NCI-H2171 (cell line): Measurements from ENCODE around the gene MRPL39.
"Not testable (repeated sequence)": the region's sequence is repeated elsewhere in the genome, so short reads cannot be mapped to it uniquely, and the experiment has no call there.

Experiments
- DNase-seq: peaks from one replicate; lab custom pipeline; 2025; lab: John Stamatoyannopoulos, UW

The MRPL39 gene

DNA sequence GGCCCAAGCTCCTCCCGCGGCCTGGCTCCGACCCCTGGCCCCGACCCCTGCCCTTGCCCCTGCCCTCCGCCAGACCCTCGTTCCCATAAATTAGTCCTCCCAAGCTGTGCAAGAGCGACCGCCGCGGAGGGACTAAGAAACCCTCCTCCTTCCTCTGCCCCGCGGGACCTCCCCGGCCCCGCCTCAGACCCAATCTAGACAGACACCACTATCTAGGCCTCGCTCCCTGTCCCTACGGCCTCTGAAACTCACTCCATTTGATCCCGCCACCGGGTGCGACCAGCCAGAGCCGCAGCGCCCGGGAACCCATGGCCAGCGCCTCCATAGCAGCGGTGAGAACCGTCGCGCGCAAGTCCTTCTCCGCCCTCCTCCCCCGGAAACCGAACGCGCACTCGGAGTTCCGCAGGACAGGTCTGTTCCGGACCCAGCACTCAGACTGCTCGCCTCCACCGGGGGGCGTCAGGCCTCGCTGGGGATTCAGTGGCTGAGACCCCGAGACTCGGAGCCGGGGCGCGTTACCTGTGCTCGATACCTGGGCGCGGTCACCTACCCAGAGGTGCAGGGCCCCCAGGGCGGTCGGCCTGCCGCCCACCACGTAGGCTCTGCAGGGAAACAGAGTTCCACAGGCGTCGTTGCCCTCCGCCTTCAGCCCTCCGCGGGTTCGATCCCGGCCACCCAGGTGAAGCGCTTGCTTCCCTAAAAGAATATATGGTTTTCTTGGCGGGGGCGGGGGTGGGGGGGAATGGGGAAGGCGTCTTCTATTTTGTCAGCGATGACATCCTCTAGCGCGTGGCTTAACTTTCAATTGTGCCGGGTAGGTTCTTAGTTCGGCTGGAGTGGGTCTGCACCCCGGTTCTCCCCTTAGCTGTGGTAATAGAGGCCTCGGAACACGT lies at the start of gene MRPL39:
TSS of gene MRPL39 (minus strand) at position 331 of the 893 bp plus-strand sequence. CDS start at position 325, 6 bp downstream.
- peak; percentile 82 for DNase-seq

DNA sequence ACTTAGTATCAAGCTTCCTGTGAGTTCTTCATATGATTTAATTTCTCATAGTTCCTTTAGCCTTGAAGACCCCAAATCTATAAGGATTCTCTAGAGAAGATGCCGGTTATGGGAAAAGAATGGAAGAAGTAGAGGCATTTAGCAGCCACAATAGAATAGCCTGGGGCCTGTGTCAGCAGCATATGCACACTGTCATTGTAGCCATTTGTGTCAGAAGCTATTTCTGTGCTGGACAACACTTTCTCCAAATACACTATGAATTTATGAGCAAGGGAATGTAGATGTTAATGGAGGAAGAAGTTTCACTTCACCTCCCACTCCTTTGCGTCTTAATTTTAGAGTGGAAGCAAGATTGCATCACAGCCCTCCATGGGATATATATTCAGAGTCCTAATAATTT lies 49.1 kb upstream of the MRPL39 start:
- no peak for DNase-seq

DNA sequence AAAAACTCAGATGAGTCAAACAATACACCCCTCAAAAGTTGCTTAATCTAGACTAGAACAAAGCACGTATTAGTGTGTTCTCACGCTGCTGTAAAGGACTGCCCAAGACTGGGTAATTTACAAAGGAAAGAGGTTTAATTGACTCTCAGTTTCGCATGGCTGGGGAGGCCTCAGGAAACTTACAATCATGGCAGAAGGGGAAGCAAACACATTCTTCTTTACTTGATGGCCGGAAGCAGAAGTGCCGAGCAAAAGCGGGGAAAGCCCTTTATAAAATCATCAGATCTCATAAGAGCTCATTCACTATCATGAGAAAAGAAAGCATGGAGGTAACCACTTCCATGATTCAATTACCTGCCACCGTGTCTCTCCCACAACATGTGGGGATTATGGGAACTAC lies 41.9 kb upstream of the MRPL39 start:
- DNase-seq = no peak

DNA sequence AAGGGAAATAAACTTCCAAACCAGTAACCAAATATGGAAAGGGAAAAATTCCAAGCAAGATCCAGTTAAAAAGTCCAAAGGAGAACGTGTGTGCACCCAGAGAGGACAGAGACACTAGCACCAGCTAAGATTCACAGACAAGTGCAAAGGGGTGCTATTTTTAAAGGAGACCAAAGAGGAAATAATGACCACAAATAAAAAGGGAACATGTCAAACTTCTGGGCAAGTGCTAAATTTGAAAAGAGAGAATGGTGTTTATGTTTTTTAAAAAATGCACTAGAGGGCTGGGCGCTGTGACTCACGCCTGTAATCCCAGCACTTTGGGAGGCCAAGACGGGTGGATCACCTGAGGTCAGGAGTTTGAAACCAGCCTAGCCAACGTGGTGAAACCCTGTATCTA lies 40.4 kb upstream of the MRPL39 start:
- DNase-seq = no peak

DNA sequence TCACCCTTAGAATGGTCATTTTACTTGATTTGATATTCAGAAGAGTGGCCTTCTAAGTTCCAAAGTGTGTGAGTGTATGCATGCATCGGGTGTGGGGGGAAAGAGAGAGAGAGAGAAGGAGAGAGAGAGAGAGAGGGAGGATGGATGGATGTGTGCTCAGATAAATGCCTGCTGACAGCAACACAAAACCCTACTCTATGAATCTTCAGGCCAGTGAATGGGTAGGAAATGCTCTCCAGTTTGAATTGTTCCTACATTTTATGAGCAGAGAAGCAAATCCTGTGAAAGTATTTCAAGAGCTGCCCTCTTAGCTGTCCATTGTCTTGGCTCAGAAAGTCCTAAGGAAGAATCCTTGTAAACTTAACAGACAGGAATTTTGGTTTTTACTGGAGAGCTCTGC lies 39.2 kb upstream of the MRPL39 start:
- DNase-seq = no peak

DNA sequence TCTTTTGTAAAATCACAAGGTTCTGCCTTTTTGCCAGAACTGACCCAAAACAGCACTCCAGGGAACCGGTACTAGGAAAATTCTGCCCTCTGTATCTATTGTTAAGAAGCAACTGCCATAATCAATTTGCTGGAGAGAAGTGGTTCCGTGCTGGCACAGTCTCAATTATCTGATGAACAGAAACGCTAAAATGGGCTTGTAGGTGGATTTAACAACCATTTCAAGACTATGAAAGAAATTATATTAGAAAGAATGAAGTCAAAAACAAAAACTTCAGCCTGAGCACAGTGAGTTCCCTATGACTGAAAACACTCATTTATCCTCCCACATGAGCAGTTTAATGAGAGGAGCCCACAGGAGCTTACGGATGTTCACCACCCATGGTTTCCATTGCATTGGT lies 36.2 kb upstream of the MRPL39 start:
- DNase-seq = no peak

DNA sequence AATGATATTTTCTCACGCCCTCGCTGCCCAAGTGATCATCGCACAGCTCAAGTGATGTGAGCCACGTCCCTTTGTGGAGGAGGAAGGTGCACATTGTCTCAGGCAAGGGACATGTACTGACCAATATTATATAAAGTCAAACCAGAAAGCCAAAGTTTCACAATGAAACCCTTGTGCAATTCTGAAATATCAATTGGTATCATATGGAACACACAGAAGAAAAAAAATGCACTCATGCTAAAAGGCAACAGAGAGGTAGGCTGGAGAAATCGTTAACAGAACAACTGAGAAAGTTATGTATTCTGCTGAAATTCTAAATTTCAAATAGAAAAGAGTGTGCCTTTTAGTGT lies 33.6 kb upstream of the MRPL39 start:
- DNase-seq = no peak

DNA sequence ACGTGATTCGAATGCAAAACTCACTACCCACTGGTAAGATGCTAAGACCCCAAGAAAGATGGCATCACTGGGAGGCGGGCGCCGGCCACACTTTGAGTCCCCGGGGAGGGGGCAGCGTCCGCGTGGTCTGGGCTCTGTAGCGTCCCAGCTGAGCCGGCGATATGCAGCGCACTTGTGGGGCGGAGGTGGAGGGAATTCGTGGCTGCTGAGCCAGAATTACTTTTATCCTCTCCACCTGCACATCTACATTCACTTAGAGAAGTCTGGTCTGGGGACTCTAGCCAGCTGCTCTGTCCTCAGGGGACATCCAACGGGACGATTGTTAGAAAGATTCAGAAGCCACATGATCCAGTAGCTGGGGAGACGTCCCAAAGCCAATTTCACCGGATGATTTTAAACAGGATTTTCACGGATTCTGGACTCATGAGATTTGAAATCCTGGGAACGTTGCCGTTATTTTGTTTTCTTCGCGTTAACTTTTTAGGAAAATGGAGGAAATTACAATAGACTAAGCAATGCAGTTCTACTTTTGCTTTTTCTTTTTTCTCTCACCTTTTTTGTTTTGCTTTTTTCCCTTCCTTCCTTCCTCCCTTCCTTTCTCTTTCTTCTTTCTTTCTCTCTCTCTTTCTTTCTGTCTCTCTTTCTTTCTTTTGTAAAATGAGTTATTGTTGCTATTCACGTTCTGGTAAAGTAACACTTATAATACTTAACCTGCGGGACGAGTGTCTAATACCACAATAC lies 33.1 kb upstream of the MRPL39 start:
- DNase-seq = no peak

DNA sequence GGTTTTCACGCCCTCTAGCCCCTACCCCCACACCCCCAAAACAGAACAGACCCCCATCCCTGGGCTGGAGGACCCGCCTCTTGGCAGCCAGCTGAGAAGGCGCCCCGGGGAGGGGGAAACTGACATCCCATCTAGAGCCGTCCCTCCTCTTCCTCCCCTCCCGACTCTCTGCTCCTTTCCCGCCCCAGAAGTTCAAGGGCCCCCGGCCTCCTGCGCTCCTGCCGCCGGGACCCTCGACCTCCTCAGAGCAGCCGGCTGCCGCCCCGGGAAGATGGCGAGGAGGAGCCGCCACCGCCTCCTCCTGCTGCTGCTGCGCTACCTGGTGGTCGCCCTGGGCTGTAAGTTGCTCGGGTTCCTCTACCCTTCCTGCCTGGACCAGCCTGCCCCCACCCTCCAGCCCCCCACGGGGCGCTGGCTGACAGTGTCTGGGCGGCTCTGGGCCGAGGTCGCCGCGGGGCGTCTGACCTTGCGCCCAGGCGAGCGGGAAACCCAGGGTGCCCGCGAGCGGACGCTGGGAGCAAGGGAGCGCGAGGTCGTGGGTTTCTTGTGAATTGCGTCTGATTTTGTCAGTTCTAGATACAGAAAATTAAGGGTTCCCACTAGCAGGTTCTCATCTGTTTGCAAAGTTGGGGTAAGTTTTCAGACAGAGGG lies 32.4 kb upstream of the MRPL39 start:
- DNase-seq = no peak

DNA sequence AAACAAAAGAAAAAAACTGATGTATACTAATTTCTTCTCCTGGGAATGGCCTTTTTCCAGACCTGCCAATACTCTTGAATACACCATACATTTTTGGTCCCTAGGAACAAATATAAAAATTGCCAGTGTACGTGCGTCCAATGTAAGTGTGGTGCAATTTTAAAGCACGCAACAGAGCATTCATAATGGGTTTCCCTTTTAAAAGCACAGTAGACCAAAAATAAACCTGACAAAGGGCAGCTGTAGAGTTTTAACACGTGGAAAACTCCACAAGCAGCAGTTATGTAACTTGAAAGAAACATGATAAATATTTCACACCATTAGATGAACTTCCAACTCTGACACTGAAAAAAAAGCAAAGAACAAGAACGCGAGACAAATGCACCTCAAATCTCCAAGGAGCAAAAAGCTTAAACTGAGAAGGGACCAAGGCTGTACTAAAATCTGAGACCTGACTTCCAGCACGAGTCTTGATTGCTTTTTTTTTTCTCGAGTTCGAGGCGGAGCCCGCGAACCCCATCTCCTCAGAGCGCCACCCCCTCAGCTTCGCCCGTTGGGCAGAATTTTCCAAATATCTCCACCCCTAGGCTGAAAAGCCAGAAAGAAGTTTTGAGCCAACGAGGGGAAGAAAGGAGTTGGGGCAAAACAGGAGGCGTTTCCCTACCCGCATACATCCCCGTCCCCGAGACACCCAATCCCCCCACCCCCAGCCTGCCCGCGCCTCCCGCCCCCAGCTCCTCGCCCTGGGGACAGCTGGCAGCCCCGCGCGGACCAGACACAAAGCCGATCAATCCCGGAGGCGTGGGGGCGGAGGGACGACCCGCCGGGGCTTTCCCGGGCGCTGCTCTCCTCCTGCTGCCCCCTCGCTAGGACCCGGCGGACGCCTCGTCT lies 31.6 kb upstream of the MRPL39 start, which contains the start of gene JAM2:
TSS of gene JAM2 (plus strand) at position 599 of the 891 bp plus-strand sequence. CDS start 564 bp downstream, outside the sequence.
- peak; percentile 54 for DNase-seq

DNA sequence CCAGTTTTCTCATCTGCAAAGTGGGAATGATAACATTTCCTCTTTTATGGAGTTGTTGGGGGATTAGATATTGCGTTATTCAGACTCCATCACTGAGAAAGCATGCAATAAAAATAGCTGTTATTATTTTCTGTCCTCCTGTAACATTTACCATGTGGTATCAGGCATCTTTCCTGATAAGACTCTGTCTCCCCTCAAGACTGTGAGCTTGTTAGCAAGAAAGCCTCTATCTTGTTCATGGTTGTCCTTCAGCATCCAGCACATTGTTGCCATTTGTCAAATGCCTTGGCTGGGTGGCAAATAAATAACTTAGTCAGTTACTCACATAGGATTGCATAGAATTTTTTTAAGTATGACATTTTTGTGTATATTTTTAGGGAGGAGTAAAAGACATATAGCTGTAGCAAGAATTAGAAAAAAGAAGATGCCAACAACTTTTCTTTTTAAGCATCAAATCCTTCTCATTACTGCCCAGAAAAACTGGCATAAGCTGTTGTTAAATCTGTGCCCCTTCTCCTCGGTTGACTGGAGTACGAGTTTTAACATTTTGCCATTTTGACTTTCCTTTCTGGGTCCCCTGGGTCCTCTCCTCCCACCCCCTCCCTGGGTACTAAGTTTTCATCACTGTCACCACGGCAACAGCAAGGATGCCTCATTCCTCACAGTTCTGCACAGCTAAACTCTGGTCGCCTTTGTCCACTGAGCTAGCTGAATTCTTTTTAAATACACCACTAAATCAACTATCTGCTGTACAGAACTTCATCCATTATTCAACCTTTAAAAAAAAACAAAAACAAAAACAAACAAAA lies 30.8 kb upstream of the MRPL39 start:
- DNase-seq = no peak

DNA sequence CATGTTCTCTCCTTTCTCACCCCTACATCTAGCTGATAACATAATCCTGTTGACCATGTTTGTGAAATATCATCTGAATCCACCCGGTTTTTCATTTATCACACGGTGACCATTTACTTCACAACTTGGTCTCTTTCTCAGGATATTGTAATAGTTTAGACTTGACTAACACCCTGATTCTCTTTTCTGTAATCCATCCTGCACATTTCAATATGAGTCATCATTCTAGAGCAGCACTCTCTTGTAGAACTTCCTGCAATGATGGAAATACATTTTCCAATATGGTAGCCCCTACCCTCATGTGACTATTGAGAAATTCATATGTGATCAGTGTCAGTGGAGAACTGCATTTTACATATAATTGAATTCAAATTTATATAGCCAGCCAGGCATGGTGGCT lies 29.4 kb upstream of the MRPL39 start:
- no peak for DNase-seq

DNA sequence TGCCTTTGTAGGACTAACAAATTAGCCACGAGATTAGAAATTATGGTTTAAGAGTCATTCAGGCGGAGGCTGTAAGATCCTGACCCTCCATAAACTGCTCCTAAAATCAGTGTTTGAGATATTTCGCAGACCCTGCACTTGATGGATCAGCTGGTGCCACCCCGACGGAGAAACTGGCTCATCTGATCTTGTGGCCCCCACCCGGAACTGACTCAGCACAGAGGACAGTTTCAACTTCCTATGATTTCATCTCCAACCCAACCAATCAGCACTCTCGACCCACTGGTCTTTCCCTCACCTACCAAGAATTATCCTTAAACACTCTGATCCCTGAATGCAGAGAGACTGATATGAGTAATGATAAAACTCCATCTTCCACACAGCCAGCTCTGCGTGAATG lies 28.0 kb upstream of the MRPL39 start:
- DNase-seq = no peak

DNA sequence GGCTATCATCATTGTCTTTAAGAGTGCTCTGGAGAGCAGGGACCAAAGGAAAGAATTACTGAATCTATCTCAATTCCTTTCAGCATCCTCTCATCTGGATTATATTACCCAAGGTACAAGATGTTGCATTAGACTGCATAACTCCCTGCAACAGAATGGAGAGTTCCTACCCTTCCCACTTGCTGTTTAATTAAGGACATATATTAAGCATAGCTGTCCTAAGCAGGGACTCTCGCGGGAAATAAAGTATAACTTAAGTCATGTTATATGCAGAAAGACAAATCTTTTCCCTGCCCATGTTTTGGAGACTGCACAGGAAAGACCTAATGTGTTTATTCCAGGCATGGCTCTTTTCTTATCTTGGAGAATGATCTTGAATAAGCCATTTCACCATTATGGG lies 25.0 kb upstream of the MRPL39 start:
- DNase-seq = no peak

DNA sequence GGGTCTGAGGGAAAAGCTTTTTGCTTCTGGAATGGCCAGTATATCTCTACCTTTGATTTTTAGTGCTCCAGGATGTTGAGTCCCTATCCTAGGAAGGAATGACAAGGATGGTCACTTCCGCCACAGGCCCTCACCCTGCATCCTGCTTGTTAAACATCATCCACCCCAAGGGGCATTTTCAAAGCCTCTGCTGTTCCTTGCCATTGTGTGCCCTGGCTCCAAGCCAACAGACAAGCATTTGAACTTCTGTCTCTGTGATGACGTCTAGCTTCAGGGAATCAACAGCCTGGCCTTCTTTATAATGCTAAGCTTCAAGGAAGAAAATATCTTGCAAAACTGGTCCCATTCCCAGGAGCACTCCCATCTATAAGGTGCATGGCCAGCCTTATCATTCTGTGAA lies 19.5 kb upstream of the MRPL39 start:
- no peak for DNase-seq

DNA sequence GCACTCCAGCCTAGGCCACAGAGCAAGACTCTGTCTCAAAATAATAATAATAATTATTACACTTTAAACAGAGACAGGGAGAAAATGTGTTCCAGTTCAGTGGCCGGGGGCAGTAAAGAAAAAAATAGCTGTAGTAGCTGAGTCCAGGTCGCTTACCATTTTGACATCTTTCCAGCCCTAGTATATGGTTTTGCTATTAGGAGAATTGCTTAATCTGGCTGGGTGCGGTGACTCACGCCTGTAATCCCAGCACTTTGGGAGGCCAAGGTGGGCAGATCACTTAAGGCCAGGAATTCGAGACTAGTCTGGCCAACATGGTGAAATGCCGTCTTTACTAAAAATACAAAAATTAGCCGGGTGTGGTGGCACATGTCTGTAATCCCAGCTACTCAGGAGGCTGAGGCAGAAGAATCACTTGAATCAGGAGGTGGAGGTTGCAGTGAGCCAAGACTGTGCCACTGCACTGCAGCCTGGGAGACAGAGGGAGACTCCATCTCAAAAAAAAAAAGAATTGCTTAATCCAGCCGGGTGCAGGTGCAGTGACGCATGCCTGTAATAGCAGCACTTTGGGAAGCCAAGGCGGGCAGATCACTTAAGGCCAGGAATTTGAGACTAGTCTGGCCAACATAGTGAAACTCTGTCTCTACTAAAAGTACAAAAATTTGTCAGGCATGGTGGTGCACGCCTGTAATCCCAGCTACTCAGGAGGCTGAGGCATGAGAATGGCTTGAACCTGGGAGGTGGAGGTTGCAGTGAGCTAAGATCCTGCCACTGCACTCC lies 18.7 kb upstream of the MRPL39 start:
- not testable (repeated sequence) for DNase-seq

DNA sequence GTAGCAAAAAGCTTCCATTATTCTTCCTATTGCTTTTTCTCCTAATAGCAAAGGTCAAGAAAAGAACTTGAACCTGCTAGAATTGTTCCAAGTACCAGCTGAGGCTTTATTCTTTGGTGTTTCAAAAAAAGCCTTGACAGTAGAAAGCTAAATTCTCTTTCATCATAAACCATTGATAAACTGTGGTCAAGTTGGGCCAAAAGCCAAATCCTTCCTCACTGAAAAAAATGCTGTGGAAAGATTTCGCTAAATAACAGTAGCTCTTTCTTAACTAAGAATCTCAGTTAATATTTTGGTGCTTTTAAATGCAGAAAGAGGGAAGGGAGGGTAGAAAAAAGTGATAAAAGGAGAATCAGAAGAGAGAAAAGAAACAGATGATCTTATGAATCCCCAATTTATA lies 17.8 kb upstream of the MRPL39 start:
- DNase-seq = no peak

DNA sequence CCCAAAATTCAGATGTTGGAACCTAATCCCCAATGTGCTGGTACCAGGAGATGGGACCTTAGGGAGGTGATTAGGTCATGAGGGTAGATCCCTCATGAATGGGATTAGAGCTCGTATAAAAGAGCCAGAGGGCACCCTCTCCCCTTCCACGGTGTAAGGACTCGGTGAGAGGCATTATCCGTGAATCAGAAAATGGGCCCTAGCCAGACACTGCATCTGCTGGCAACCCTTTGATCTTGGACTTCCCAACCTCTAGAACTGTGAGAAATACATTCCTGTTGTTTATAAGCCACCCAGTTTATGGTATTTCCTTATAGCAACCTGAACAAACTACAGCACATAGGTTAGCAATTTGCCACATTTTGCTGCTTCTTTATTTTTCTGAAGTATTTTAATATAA lies 17.2 kb upstream of the MRPL39 start:
- no peak for DNase-seq

DNA sequence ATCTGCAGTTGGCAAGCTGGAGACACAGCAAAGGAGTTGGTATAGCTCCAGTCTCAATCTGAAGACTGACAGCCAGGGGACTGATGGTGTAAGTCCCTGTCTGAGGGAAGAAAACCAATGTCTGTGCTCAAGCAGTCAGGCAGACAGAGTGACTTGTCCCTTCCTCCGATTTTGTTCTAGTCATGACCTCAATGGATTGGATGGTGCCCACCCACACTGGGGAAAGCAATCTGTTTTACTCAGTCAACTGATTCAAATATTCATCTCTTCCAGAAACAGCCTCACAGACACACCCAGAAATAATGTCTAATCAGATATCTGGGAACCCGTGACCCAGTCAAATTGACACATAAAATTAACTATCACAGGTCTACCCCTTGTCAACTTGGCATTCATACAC lies 11.9 kb upstream of the MRPL39 start:
- no peak for DNase-seq

DNA sequence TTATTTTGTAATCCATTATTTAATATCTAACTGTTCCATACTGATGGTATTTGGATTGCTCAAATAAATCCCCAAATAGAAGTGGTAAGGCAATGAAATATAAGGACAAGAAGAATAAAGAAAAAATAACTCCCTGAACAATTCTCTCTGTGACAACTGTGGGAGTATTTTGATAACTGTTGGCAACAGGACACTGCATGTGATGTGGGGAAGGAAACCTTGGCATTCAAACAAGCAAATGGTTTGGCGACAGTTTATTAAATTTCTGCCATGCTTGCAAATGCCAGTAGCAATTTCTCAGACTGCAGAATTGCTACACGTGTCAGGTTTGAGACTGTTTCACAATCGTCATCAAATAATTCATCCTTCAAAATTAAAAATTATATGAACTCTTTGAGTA lies 8.6 kb upstream of the MRPL39 start:
- DNase-seq = no peak
